ENCODE results near the gene MSL1. TPM values are rescaled to one million over a fixed set of nuclear protein-coding genes. Genes with fewer than 3 reads are reported as not detected.

The MSL1 gene
- total and polyA plus RNA-seq, 12 donors = 47.8 to 143 (median 72.1) TPM

DNA sequence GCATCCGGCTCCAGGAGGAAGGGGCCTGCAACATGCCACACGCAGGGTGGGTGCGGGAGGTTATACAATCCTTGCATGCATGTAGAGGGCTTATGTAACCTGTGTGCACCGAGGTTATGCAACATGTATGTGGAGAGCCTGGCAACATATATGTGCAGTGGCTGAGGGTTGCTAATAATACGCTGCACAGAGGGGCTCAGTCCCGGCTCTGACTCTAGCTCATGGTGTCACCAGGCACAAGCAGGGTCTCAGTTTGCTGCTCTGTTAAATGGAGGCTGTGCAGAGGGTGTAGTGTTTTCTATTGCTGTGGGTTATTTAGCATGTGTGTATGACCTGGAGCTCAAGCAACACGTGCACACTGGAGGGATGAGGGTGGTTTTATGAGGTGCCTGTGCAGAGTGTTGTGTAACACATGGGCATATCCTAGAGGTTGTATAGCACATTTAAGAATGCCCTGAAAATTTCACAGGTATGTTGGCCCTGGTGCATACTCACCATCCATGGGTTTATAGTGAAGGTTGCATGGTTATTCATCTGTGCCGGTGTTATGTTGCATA is 45.8 kb upstream of the MSL1 start:
- TF ChIP-seq POLR2A (IDR thresholded peaks at IDR 0.05) (no peak), CTCF (IDR thresholded peaks at IDR 0.05) (no peak)
- Histone ChIP-seq H3K4me3 (no peak overlapping the region), H3K27ac (peak overlapping the region in 3 of 5 donors; percentile 90 to 95 (median 93)), H3K27me3 (no peaks in the 10 kb centered on the region), H3K36me3 (replicated peaks in 1 of 2) (peaks cover 0 to 29% of the 10 kb centered on the region in 2 donors), H3K4me1 (replicated peaks in 1 of 2) (peaks cover 58 to 64% of the 10 kb centered on the region in 2 donors), H3K9me3 (replicated peaks in 1 of 3) (no peaks in the 10 kb centered on the region)
- DNase-seq = no peak
- intact Hi-C loops (cut with DNase I) = loop anchor here in 1 of 2 donors (10.0 kb wide), 1 partner anchor 61 kb away; the partner anchor contains the start of gene CSF3
- 28 to 46% (median 33%) methylated on average over 4 to 8 of the region's 8 CpGs for WGBS, 4 donors

GRCh38 chr17:40076591-40076990 is 45.2 kb upstream of the MSL1 start:
- H3K4me1 ChIP-seq (replicated peaks in 1 of 2) = peaks cover 52 to 58% of the 10 kb centered on the region in 2 donors
- intact Hi-C loops (cut with DNase I) = loop anchor here in 1 of 2 donors (10.0 kb wide), 1 partner anchor 62 kb away; the partner anchor contains the start of gene CSF3
- peak overlapping the region in 2 of 5 donors; percentile 93 to 95 for H3K27ac ChIP-seq

GRCh38 chr17:40079545-40079944 is 42.2 kb upstream of the MSL1 start:
- TF ChIP-seq CTCF (IDR thresholded peaks at IDR 0.05) (no peak), POLR2A (IDR thresholded peaks at IDR 0.05) (no peak)
- intact Hi-C loops (cut with DNase I) = loop anchor here in 1 of 2 donors (10.0 kb wide), 1 partner anchor 65 kb away; the partner anchor contains the start of gene CSF3
- Histone ChIP-seq H3K36me3 (replicated peaks in 1 of 2) (peaks cover 0 to 38% of the 10 kb centered on the region in 2 donors), H3K27ac (no peak overlapping the region), H3K27me3 (no peaks in the 10 kb centered on the region), H3K4me1 (replicated peaks in 1 of 2) (peaks cover 23 to 29% of the 10 kb centered on the region in 2 donors), H3K4me3 (no peak overlapping the region), H3K9me3 (replicated peaks in 1 of 3) (no peaks in the 10 kb centered on the region)
- WGBS, 4 donors = 84 to 90% (median 89%) methylated on average over 3 of the region's 3 CpGs
- no peak for DNase-seq

More at GRCh38 chr17:40076591-40076990, 45.2 kb upstream of the MSL1 start:
- Histone ChIP-seq H3K4me3 (no peak overlapping the region), H3K27me3 (no peaks in the 10 kb centered on the region), H3K36me3 (replicated peaks in 1 of 2) (peaks cover 0 to 29% of the 10 kb centered on the region in 2 donors), H3K9me3 (replicated peaks in 1 of 3) (no peaks in the 10 kb centered on the region)
- peak in 1 of 7 donors; percentile 13 for DNase-seq
- TF ChIP-seq CTCF (IDR thresholded peaks at IDR 0.05) (no peak), POLR2A (IDR thresholded peaks at IDR 0.05) (no peak)
- 75 to 81% (median 76%) methylated on average over 7 of the region's 7 CpGs for WGBS, 4 donors

- TF ChIP-seq POLR2A (IDR thresholded peaks at IDR 0.05) (no peak), CTCF (IDR thresholded peaks at IDR 0.05) (no peak)
- H3K27me3 ChIP-seq = no peaks in the 10 kb centered on the region
- H3K9me3 ChIP-seq (replicated peaks in 1 of 3) = no peaks in the 10 kb centered on the region
- no peaks in the 10 kb centered on the region for H3K4me1 ChIP-seq (replicated peaks in 1 of 2)
- no peak overlapping the region for H3K27ac ChIP-seq
- H3K36me3 ChIP-seq (replicated peaks in 1 of 2) = peaks cover 0 to 69% of the 10 kb centered on the region in 2 donors
- DNase-seq = no peak
- intact Hi-C loops (cut with DNase I) = no loop called here
- H3K4me3 ChIP-seq = no peak overlapping the region
- 95 to 96% (median 96%) methylated on average over 14 of the region's 14 CpGs for WGBS, 4 donors
These were observed 37.3 kb upstream of the MSL1 start for GRCh38 chr17:40084477-40084876.
